Transverse colon (tissue), 4 donors: ENCODE measurements around the gene LZIC.

ENCODE experiments used
- EP300 ChIP-seq: sonication (generic); formaldehyde crosslinking; IDR thresholded peaks from one replicate; pipeline ENCODE4 v1.6.1; 2017; ENCODE audit warnings: antibody characterized with exemption, low read depth
- POLR2A ChIP-seq: fragments of 450-650 bp; IDR thresholded peaks from one replicate; pipeline ENCODE4 v1.6.1; 2016; ENCODE audit warnings: antibody characterized with exemption, mild to moderate bottlenecking, moderate library complexity
- POLR2AphosphoS5 ChIP-seq, 3 donors: sonication (generic); formaldehyde crosslinking; IDR thresholded peaks; one replicate each; pipeline ENCODE4 v1.6.1; 2016; ENCODE audit warnings: antibody characterized with exemption in 3 of 3
- TF ChIP-seq, protein P1 (sequence below), 5 experiments: fragments of 200-600 bp in 3 of 5; fragments of 450-650 bp in 2 of 5; sonication (generic) in 3 of 5; IDR thresholded peaks; 1 replicate in 2 of 5; 2 replicates in 3 of 5; pipeline ENCODE4 v1.5.1; 2016 to 2017; ENCODE audit warnings: antibody characterized with exemption in 5 of 5, inconsistent platforms in 3 of 5, mild to moderate bottlenecking in 2 of 5, moderate library complexity in 1 of 5

DNA sequence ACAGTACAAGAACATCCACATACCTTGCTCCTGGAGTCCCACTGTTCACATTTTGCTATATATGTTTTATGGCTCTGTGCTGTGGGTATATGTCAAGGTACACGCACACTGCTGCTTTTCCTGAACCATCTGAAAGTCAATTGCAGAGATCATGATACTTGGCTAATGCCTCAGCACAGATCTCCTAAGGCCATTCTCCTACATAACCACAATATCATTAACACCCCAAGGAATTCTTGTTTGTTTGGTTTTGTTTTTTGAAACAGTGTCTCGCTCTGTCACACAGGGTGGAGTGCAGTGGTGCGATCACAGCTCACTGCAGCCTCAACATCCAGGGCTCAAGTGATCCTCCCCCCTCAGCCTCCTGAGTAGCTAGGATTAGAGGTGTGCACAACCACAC lies 49.1 kb downstream of the LZIC start:
- no peak for TF ChIP-seq POLR2AphosphoS5 (IDR thresholded peaks at IDR 0.05)
- no peak for TF ChIP-seq POLR2A
- TF ChIP-seq, protein P1, sequence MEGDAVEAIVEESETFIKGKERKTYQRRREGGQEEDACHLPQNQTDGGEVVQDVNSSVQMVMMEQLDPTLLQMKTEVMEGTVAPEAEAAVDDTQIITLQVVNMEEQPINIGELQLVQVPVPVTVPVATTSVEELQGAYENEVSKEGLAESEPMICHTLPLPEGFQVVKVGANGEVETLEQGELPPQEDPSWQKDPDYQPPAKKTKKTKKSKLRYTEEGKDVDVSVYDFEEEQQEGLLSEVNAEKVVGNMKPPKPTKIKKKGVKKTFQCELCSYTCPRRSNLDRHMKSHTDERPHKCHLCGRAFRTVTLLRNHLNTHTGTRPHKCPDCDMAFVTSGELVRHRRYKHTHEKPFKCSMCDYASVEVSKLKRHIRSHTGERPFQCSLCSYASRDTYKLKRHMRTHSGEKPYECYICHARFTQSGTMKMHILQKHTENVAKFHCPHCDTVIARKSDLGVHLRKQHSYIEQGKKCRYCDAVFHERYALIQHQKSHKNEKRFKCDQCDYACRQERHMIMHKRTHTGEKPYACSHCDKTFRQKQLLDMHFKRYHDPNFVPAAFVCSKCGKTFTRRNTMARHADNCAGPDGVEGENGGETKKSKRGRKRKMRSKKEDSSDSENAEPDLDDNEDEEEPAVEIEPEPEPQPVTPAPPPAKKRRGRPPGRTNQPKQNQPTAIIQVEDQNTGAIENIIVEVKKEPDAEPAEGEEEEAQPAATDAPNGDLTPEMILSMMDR (IDR thresholded peaks at IDR 0.05), result no peak
- no peak for TF ChIP-seq EP300
